ENCODE measurements around the gene PRKD1. TPM values are rescaled to one million over a fixed set of nuclear protein-coding genes. Genes with fewer than 3 reads are reported as not detected.

Gene PRKD1
- 11.3 and 16.0 TPM in 2 replicates for total RNA-seq
- polyA plus RNA-seq (2012), result 5.3 TPM

GRCh38 chr14:29927376-29928116 is at the start of gene PRKD1:
Gene PRKD1 (minus strand): TSS chr14:29927847.
- DNase-seq (ENCODE audit: low read depth), result peak; percentile 74

GRCh38 chr14:29971101-29971500 is 43.5 kb upstream of the PRKD1 start:
- DNase-seq (ENCODE audit: low read depth), result no peak

- DNase-seq (ENCODE audit: low read depth), result no peak
Observed at GRCh38 chr14:29955087-29955486, 27.4 kb upstream of the PRKD1 start.

DNA sequence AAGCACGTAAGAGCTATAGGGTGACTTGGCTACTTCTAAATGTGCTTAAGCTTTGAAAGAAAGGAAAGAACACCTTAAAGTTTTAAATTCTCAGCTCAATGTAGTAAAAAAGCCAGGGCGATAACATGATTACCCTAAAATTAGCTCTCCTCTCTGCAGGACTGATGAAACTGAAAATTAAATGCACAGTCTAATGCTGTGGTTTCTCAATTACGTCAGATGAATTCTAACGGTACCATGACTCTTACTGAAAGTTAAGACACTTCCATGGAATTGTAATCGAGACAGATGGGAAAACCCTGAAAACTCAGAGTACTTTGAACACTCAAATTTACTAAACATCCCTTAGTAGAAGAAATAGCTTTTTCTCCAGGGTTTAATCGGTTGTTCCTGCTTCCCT is 25.9 kb upstream of the PRKD1 start:
- peak; percentile 19 for DNase-seq (ENCODE audit: low read depth)

GRCh38 chr14:29944091-29944490 is 16.4 kb upstream of the PRKD1 start:
- no peak for DNase-seq (ENCODE audit: low read depth)

GRCh38 chr14:29941401-29941800 is 13.8 kb upstream of the PRKD1 start:
- DNase-seq (ENCODE audit: low read depth), result no peak

DNA sequence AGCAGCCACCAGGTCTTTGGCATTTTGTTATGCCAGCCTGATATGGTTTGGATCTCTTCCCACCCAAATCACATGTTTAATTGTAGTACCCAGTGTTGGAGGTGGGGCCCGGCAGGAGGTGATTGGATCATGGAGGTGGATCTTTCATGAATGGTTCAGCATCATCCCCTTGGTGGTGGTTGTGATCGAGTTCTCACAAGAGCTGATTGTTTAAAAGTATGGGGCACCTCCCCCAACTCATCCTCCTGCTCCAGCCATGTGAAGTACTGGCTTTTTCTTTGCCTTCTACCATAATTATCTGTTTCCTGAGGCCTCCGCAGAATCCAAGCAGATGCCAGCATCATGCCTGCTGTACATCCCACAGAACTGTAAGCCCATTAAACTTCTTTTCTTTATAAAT is 12.8 kb upstream of the PRKD1 start:
- DNase-seq (ENCODE audit: low read depth), result no peak

DNA sequence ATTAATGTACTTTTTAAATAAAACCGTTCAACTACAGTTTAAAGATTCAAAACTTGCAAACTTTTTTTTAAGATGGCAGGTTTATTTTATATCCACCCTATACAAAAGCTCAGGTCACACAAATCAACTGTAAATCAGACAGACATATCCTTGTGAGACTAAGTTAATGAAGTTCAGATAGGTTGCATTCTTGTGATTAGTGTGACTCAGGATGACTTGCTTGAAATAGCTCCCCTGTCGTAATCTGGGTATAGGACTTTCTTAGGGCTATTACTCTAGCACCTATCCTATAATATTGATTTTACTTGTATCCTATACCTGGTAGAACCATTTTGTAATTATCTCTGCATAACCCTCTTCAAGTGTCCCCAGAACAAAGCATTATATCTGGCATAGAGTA is 9.5 kb upstream of the PRKD1 start:
- DNase-seq (ENCODE audit: low read depth), result no peak

DNA sequence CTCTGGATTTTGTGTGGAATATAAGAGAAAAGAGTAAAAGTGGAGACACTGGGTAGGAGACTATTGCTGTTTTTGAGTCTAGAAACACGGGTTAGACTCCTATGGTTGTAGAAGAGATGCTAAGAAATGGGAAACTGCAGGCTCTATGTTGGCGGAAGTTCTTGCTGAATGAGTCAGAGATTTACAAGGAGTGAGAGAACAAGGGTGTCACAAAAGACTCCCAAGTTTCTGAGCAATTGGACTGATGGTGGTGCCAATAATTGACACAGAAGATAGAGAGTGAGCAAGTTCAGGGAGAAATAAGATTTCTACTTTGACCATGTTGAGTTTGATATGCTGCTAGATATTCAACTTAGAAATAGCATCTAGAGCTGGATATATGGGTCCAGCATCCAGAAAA is 2.6 kb upstream of the PRKD1 start:
- DNase-seq (ENCODE audit: low read depth), result no peak

GRCh38 chr14:29928117-29928640 is 532 bp upstream of the PRKD1 start:
- no peak for DNase-seq (ENCODE audit: low read depth)

GRCh38 chr14:29926701-29927375 is 809 bp downstream of the PRKD1 start:
- DNase-seq (ENCODE audit: low read depth), result peak; percentile 74

- DNase-seq (ENCODE audit: low read depth), result no peak
Observed at GRCh38 chr14:29926228-29926627, 1.4 kb downstream of the PRKD1 start.

DNA sequence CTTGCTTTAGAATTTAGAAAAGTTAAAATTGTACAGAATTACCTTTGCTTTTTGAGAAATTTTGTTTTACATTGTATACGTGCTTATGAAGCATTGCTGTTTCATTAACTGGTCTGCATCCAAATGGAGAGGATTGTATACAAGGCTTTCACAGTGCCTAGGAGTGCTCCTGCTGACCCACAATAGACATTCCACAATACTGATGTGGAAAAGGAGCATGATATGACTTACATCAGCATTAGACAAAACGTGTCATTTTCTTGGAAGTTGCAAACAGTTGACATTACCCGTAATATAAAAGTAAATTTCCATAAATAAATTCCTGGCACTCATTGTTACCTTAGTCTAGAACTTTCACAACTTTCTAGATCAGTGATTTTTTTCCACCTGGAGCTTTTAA is 1.9 kb downstream of the PRKD1 start:
- no peak for DNase-seq (ENCODE audit: low read depth)

DNA sequence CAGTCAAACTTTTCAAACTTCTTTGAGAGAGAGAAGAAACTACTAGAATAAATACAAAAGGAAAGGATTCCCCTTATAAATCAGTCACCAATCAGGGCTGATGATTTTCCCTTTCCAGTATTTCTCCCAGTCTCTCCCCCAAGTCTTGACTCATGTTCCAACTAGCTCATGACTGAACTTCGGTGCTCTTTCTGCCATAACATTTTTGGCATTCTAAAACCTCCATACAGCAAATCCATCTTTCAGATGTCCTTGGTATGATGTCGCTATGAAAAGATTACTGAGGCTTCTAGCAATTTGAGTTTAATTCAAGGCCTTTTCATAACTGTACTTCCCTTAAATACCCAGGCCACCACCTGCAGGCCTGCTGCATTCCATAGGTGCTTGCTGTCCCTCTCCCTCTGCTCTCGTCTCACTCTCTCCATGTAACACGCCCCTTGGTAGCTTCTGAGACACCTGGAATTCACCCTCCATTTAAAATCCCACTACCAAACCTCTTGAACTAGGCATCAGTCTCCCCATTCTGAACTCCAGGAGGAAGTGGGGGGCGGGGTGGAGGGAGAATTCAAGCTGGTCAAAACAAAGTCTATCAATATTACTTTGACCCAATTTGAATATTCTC is 2.4 kb downstream of the PRKD1 start:
- DNase-seq (ENCODE audit: low read depth), result no peak

- no peak for DNase-seq (ENCODE audit: low read depth)
Observed at GRCh38 chr14:29919845-29920244, 7.8 kb downstream of the PRKD1 start.

GRCh38 chr14:29918981-29919380 is 8.7 kb downstream of the PRKD1 start:
- no peak for DNase-seq (ENCODE audit: low read depth)

GRCh38 chr14:29913566-29913965 is 14.1 kb downstream of the PRKD1 start:
- DNase-seq (ENCODE audit: low read depth), result no peak

- no peak for DNase-seq (ENCODE audit: low read depth)
Observed at GRCh38 chr14:29911810-29912209, 15.8 kb downstream of the PRKD1 start.

DNA sequence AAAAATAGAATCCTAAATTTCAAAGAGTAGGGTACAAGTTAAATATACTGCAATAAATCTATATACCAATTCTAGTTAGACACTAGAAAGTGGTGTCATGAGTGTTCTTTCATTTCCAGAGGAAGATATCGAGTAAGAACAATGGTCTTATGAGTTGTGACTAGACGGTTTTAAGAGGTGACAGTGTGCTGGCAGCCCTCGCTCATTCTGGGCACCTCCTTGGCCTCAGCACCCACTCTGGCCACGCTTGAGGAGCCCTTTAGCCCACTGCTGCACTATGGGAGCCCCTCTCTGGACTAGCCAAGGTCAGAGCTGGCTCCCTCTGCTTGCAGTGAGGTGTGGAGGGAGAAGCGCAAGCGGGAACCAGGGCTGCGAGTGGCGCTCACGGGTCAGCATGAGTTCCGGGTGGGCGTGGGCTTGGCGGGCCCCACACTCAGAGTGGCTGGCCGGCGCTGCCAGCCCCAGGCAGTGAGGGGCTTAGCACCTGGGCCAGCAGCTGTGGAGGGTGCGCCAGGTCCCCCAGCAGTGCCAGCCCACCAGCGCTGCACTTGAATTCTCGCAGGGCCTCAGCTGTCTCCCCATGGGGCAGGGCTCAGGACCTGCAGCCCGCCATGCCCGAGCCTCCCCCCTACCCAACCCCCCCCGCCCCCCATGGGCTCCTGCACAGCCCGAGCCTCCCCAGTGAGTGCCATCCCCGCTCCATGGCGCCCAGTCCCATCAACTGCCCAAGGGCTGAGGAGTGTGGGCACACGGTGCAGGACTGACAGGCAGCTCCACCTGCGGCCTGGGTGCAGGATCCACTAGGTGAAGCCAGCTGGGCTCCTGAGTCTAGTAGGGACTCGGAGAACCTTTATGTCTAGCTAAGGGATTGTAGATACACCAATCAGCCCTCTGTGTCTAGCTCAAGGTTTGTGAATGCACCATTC is 18.7 kb downstream of the PRKD1 start:
- no peak for DNase-seq (ENCODE audit: low read depth)

DNA sequence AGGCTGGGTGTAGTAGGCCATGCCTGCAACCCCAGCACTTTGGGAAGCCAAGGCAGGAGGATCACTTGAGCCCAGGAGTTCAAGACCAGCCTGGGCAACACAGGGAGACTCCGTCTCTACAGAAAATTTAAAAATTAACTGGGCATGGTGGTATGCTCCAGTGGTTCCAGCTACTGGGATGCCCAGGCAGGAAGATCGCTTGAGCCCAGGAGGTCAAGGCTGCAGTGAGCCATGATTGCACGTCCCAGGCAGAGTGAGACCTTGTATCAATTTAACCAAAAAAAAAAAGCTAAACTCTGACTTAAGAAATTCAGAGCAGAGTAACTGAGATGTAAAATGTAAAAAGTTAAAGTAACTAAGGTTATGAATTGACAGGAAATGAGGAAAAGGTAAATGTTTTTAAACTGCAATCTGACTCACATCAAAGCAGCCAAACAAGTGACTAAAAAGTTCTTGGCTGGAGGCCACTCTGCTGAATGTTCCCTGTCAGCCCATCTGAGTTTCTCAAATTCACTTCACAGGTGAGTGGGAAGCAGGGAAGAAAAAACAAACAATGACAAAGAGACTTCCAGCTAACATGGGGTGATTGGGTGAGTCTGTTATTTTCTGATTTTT is 21.3 kb downstream of the PRKD1 start:
- no peak for DNase-seq (ENCODE audit: low read depth)

DNA sequence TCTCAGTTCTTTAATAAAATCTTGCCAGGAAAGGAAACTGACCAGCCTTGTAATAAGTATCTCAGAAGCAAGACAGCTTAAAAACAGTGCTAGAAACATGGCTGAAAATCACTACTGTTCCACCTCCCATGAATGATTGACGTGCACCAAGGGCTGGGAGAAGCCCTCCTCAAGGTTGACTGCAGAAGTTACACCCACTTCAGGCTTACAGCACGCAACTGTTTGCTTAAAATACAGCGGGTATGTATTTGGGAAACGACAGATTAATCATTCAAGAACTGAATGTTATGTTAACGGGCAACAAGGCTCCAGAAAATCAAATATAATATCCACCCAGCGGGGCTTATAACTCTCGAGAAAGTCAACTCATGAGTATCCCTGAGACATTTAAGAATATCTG is 22.1 kb downstream of the PRKD1 start:
- no peak for DNase-seq (ENCODE audit: low read depth)
